Keratinocyte (primary cell): ENCODE results near the gene ITGB5. TPM values are rescaled to one million over a fixed set of nuclear protein-coding genes. Genes with fewer than 3 reads are reported as not detected.

Source experiments
- DNase-seq: peaks from one replicate; pipeline ENCODE4 v3.0.0-alpha.2; 2011; ENCODE audit warnings: low read depth, missing footprints, low spot score
- FAIRE-seq: peaks from 2 replicates; lab custom pipeline; 2011; peaks lifted over from hg19 to GRCh38; lab: Jason Lieb, UNC
- H2AFZ ChIP-seq: 2 replicates; pipeline ENCODE4 v1.6.0; 2012; ENCODE audit warnings: low read length, control low read depth, inconsistent platforms; ENCODE audit not compliant: control insufficient read depth
- H3K27ac ChIP-seq: 2 replicates; pipeline ENCODE4 v1.5.1; 2011; ENCODE audit warnings: low read length; ENCODE audit not compliant: control insufficient read depth, insufficient read depth
- H3K27me3 ChIP-seq: 3 replicates; pipeline ENCODE4 v1.6.0; 2011; ENCODE audit warnings: low read length; ENCODE audit not compliant: control insufficient read depth, insufficient read depth; ENCODE audit errors: extremely low read depth
- H3K36me3 ChIP-seq, 2 experiments: 2 replicates in 1 of 2; 3 replicates in 1 of 2; pipeline ENCODE4 v1.5.1; 2011; ENCODE audit warnings: low read length in 2 of 2, mild to moderate bottlenecking in 1 of 2; ENCODE audit not compliant: control insufficient read depth in 2 of 2, insufficient read depth in 2 of 2; ENCODE audit errors: extremely low read depth in 1 of 2
- H3K4me1 ChIP-seq: 3 replicates; pipeline ENCODE4 v1.5.1; 2011; ENCODE audit warnings: low read length; ENCODE audit not compliant: control insufficient read depth, insufficient read depth; ENCODE audit errors: extremely low read depth
- H3K4me2 ChIP-seq: 3 replicates; pipeline ENCODE4 v1.6.0; 2011; ENCODE audit warnings: low read depth, low read length; ENCODE audit not compliant: control insufficient read depth, insufficient read depth; ENCODE audit errors: extremely low read depth
- H3K4me3 ChIP-seq, 3 experiments: fragments of 200-600 bp in 1 of 3; sonication (generic) in 1 of 3; 2 replicates in 2 of 3; 3 replicates in 1 of 3; pipeline ENCODE4 v1.5.1; 2011 to 2016; ENCODE audit warnings: low read length in 3 of 3, mild to moderate bottlenecking in 3 of 3, control low read depth in 2 of 3, inconsistent platforms in 1 of 3, low read depth in 1 of 3, mixed read lengths in 1 of 3, mixed run types in 1 of 3, moderate library complexity in 1 of 3; ENCODE audit not compliant: control insufficient read depth in 2 of 3, insufficient read depth in 2 of 3; ENCODE audit errors: extremely low read depth in 1 of 3
- H3K79me2 ChIP-seq: 2 replicates; pipeline ENCODE4 v1.6.0; 2012; ENCODE audit warnings: low read length; ENCODE audit not compliant: control insufficient read depth, insufficient read depth
- H3K9ac ChIP-seq: 3 replicates; pipeline ENCODE4 v1.6.0; 2011; ENCODE audit warnings: low read length; ENCODE audit not compliant: control insufficient read depth, insufficient read depth; ENCODE audit errors: extremely low read depth
- H3K9me1 ChIP-seq: 3 replicates; pipeline ENCODE4 v1.6.0; 2011; ENCODE audit warnings: low read length; ENCODE audit not compliant: control insufficient read depth, insufficient read depth; ENCODE audit errors: extremely low read depth
- H3K9me3 ChIP-seq: 2 replicates; pipeline ENCODE4 v1.5.1; 2012; ENCODE audit warnings: low read depth, low read length; ENCODE audit not compliant: control insufficient read depth
- H4K20me1 ChIP-seq: 3 replicates; pipeline ENCODE4 v1.6.0; 2011; ENCODE audit warnings: low read length; ENCODE audit not compliant: control insufficient read depth, insufficient read depth; ENCODE audit errors: extremely low read depth
- EZH2 ChIP-seq: IDR thresholded peaks from one replicate; pipeline ENCODE4 v1.6.1; 2012; ENCODE audit warnings: inconsistent platforms, mild to moderate bottlenecking, low read length, moderate library complexity
- dilution Hi-C: fragments of 300-500 bp; cut with MboI; formaldehyde crosslinking; loops from one replicate; pipeline ENCODE4 v1.7.0; 2020; ENCODE audit warnings: low sequenced_read_pairs; ENCODE audit not compliant: extremely low pct_ligation_motif_present
- polyA plus RNA-seq, 5 experiments: library from polyadenylated mRNA; depleted of rRNA in 3 of 5; stranded (reverse) in 3 of 5; stranded (forward) in 1 of 5; unstranded in 1 of 5; fragments of >200 nt; gene quantifications; 1 replicate in 1 of 5; 2 replicates in 3 of 5; 3 replicates in 1 of 5; pipeline versions ENCODE4 v1.2.1 to v1.2.3, GENCODE V29; 2011 to 2012; ENCODE audit warnings: missing spikeins in 2 of 5, low read depth in 1 of 5, low replicate concordance in 1 of 5
- TF ChIP-seq, protein P1 (sequence below), 3 experiments: IDR thresholded peaks in 1 of 3; conservative IDR thresholded peaks in 1 of 3; optimal IDR thresholded peaks in 1 of 3; 2 replicates in 2 of 3; 3 replicates in 1 of 3; pipeline versions ENCODE3 to v1.5.1; 2011; ENCODE audit warnings: low read length in 3 of 3, mild to moderate bottlenecking in 3 of 3, moderate library complexity in 2 of 3, control low read depth in 1 of 3, inconsistent platforms in 1 of 3; ENCODE audit not compliant: insufficient read depth in 2 of 3; ENCODE audit errors: extremely low read depth in 1 of 3

The ITGB5 gene
- polyA plus RNA-seq, 1 donor (not counting 4 experiments of a cell fraction or from before 2014, with no cell fraction given) = 136 TPM

DNA sequence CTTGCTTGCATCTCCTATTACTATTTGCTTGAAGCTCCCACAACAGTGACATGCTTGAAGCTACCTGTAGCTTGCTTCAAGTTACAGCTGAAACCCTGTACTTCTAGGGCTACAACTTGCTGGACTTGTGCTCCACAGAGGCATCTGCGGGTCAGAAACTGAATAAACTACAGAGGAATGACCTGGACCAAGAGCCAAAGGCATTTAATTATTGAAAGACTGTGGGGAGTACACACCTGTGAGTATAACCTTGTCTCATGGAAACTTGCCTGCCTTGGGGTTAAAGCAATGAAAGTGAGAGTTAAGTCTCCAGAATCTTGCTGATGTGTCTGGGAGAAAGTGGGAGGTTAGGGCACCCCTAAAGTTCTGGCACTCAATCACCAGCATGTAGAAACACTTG, 87.1 kb downstream of the ITGB5 start:
- no peak for FAIRE-seq
- no peaks in the 10 kb centered on the region for H3K79me2 ChIP-seq
- no peaks in the 10 kb centered on the region for H3K27me3 ChIP-seq
- no peak overlapping the region for H2AFZ ChIP-seq
- H3K4me2 ChIP-seq = no peak overlapping the region
- H3K27ac ChIP-seq = no peak overlapping the region
- H3K4me3 ChIP-seq = no peak overlapping the region
- dilution Hi-C loops = no loop called here
- H4K20me1 ChIP-seq = no peaks in the 10 kb centered on the region
- no peaks in the 10 kb centered on the region for H3K4me1 ChIP-seq
- TF ChIP-seq EZH2 = no peak
- TF ChIP-seq, protein P1, sequence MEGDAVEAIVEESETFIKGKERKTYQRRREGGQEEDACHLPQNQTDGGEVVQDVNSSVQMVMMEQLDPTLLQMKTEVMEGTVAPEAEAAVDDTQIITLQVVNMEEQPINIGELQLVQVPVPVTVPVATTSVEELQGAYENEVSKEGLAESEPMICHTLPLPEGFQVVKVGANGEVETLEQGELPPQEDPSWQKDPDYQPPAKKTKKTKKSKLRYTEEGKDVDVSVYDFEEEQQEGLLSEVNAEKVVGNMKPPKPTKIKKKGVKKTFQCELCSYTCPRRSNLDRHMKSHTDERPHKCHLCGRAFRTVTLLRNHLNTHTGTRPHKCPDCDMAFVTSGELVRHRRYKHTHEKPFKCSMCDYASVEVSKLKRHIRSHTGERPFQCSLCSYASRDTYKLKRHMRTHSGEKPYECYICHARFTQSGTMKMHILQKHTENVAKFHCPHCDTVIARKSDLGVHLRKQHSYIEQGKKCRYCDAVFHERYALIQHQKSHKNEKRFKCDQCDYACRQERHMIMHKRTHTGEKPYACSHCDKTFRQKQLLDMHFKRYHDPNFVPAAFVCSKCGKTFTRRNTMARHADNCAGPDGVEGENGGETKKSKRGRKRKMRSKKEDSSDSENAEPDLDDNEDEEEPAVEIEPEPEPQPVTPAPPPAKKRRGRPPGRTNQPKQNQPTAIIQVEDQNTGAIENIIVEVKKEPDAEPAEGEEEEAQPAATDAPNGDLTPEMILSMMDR (optimal IDR thresholded peaks at IDR 0.05 in 1 of 3, IDR thresholded peaks at IDR 0.05 in 1 of 3, conservative IDR thresholded peaks at IDR 0.05 in 1 of 3; ENCODE audit: extremely low read depth in 1 of 3, insufficient read depth in 2 of 3, low read length in 3 of 3) = no peak
- peaks cover 20 to 33% of the 10 kb centered on the region in 2 experiments for H3K36me3 ChIP-seq
- no peaks in the 10 kb centered on the region for H3K9me3 ChIP-seq
- no peaks in the 10 kb centered on the region for H3K9me1 ChIP-seq
- H3K9ac ChIP-seq = no peak overlapping the region
- DNase-seq = no peak

DNA sequence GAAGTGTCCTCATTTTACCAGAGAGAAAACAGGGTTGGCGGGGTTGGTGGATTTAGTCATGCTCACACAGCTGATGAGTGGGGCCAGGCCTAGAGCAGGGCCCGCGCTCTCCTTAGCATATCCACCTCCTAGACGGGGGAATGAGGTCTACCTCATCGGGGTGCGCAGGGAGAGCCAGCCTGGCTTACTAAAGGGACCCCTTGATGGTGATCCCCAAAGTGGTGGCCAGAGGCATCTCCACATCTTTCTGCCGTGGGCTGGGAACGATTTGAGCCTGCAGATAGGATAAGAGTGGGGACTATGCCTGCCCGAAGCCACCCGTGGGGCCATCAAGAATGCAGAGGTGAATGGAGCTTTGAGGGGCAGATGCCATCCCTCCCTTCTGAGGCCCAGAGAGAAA, 87.5 kb downstream of the ITGB5 start:
- H3K27me3 ChIP-seq = no peaks in the 10 kb centered on the region
- H2AFZ ChIP-seq = no peak overlapping the region
- H3K4me3 ChIP-seq = no peak overlapping the region
- H3K4me1 ChIP-seq = no peaks in the 10 kb centered on the region
- no peak overlapping the region for H3K9ac ChIP-seq
- DNase-seq = no peak
- peaks cover 21 to 37% of the 10 kb centered on the region in 2 experiments for H3K36me3 ChIP-seq
- no peak overlapping the region for H3K4me2 ChIP-seq
- TF ChIP-seq, protein P1 (optimal IDR thresholded peaks at IDR 0.05 in 1 of 3, IDR thresholded peaks at IDR 0.05 in 1 of 3, conservative IDR thresholded peaks at IDR 0.05 in 1 of 3; ENCODE audit: extremely low read depth in 1 of 3, insufficient read depth in 2 of 3, low read length in 3 of 3) = no peak
- no peak for TF ChIP-seq EZH2
- H4K20me1 ChIP-seq = no peaks in the 10 kb centered on the region
- dilution Hi-C loops = no loop called here
- H3K27ac ChIP-seq = no peak overlapping the region
- no peaks in the 10 kb centered on the region for H3K9me1 ChIP-seq
- FAIRE-seq = no peak
- no peaks in the 10 kb centered on the region for H3K79me2 ChIP-seq
- no peaks in the 10 kb centered on the region for H3K9me3 ChIP-seq
